ENCODE measurements around the gene PRR20D. TPM values are rescaled to one million over a fixed set of nuclear protein-coding genes. Genes with fewer than 3 reads are reported as not detected.

Gene PRR20D
- total RNA-seq, result not detected

DNA sequence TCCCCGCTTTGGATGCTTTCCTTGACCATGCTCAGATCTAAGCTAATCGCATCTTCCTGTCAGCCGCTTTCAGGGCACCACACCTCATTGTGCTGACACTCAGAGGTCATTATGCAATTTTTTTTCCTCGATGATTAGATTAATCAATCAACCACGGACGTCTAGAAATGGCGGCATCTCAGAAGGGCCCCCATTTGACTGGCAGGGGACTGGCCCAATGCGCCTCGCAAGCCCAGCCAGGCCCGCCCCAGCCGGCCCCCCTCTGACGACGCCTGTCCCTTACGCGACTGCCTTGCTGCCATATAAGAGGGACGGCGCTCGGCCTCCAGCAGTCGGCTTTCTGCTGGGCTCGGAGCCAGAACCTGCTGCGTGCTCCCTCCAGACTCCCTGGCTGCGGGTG, at the start of gene PRR20D:
Gene PRR20D, plus strand, starts transcription at position 301 of the 400 bp plus-strand sequence. CDS start 387 bp downstream, outside the sequence.

DNA sequence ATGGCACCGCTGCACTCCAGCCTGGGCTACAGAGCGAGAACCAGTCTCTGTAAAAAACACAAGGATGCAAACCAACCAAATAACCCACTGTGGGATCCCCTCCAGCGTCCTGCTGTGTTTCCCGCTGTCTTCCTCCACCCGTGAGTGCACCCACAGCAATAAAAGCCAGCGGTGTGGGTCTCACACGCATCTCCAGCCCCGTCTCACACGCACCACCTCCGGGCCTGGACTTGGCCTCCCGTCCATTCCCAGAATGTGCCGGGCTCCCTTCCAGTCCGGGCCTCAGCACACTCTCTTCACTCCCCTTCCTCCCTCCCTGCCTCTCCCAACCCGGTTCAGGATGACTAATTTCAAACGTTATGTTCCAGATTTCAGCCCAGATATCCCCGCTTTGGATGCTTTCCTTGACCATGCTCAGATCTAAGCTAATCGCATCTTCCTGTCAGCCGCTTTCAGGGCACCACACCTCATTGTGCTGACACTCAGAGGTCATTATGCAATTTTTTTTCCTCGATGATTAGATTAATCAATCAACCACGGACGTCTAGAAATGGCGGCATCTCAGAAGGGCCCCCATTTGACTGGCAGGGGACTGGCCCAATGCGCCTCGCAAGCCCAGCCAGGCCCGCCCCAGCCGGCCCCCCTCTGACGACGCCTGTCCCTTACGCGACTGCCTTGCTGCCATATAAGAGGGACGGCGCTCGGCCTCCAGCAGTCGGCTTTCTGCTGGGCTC, 20.0 kb upstream of the PRR20D start, which contains the start of gene PRR20A:
Gene PRR20A, plus strand, starts transcription at position 684 of the 734 bp plus-strand sequence. CDS start 387 bp downstream, outside the sequence.

DNA sequence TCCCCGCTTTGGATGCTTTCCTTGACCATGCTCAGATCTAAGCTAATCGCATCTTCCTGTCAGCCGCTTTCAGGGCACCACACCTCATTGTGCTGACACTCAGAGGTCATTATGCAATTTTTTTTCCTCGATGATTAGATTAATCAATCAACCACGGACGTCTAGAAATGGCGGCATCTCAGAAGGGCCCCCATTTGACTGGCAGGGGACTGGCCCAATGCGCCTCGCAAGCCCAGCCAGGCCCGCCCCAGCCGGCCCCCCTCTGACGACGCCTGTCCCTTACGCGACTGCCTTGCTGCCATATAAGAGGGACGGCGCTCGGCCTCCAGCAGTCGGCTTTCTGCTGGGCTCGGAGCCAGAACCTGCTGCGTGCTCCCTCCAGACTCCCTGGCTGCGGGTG, 13.2 kb upstream of the PRR20D start, which contains the start of gene PRR20B:
Gene PRR20B, plus strand, starts transcription at position 301 of the 400 bp plus-strand sequence. CDS start 387 bp downstream, outside the sequence.

DNA sequence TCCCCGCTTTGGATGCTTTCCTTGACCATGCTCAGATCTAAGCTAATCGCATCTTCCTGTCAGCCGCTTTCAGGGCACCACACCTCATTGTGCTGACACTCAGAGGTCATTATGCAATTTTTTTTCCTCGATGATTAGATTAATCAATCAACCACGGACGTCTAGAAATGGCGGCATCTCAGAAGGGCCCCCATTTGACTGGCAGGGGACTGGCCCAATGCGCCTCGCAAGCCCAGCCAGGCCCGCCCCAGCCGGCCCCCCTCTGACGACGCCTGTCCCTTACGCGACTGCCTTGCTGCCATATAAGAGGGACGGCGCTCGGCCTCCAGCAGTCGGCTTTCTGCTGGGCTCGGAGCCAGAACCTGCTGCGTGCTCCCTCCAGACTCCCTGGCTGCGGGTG, 6.7 kb upstream of the PRR20D start, which contains the start of gene PRR20C:
Gene PRR20C, plus strand, starts transcription at position 301 of the 400 bp plus-strand sequence. CDS start 387 bp downstream, outside the sequence.

DNA sequence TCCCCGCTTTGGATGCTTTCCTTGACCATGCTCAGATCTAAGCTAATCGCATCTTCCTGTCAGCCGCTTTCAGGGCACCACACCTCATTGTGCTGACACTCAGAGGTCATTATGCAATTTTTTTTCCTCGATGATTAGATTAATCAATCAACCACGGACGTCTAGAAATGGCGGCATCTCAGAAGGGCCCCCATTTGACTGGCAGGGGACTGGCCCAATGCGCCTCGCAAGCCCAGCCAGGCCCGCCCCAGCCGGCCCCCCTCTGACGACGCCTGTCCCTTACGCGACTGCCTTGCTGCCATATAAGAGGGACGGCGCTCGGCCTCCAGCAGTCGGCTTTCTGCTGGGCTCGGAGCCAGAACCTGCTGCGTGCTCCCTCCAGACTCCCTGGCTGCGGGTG, 6.5 kb downstream of the PRR20D start, which contains the start of gene PRR20E:
Gene PRR20E, plus strand, starts transcription at position 301 of the 400 bp plus-strand sequence. CDS start 387 bp downstream, outside the sequence.

Small RNAs within 50 kb of the gene (small RNA-seq; reads per million reads assigned to genes)
- gene PRR20FP (ENCODE audit: low replicate concordance), result not detected

Other genes starting within 250 kb of the PRR20D start
- gene PRR20A, start 19.7 kb upstream of the PRR20D start, total RNA-seq, result not detected
- gene PRR20B, start 13.1 kb upstream of the PRR20D start, total RNA-seq, result not detected
- gene PRR20C, start 6.6 kb upstream of the PRR20D start, total RNA-seq, result not detected
- not detected for gene PRR20E, start 6.6 kb downstream of the PRR20D start, total RNA-seq

All from metanephros (tissue), 2 donors.